Astrocyte of the spinal cord (primary cell): Measurements from ENCODE around the gene SPEG.

ENCODE experiments used
- DNase-seq: peaks from one replicate; pipeline ENCODE4 v3.0.0; 2011; ENCODE audit warnings: low read depth, low spot score
- H3K4me3 ChIP-seq: 2 replicates; pipeline ENCODE4 v1.5.1; 2011; ENCODE audit warnings: low read depth, mild to moderate bottlenecking, low read length, moderate library complexity
- in situ Hi-C: cut with HindIII; loops from 2 replicates; pipeline ENCODE4 v1.10.0; 2017; ENCODE audit warnings: low sequenced_read_pairs
- TF ChIP-seq, protein P1 (sequence below): IDR thresholded peaks from 2 replicates; pipeline ENCODE4 v1.5.1; 2012; ENCODE audit warnings: low read depth, mild to moderate bottlenecking, low read length, inconsistent platforms

Gene SPEG

DNA sequence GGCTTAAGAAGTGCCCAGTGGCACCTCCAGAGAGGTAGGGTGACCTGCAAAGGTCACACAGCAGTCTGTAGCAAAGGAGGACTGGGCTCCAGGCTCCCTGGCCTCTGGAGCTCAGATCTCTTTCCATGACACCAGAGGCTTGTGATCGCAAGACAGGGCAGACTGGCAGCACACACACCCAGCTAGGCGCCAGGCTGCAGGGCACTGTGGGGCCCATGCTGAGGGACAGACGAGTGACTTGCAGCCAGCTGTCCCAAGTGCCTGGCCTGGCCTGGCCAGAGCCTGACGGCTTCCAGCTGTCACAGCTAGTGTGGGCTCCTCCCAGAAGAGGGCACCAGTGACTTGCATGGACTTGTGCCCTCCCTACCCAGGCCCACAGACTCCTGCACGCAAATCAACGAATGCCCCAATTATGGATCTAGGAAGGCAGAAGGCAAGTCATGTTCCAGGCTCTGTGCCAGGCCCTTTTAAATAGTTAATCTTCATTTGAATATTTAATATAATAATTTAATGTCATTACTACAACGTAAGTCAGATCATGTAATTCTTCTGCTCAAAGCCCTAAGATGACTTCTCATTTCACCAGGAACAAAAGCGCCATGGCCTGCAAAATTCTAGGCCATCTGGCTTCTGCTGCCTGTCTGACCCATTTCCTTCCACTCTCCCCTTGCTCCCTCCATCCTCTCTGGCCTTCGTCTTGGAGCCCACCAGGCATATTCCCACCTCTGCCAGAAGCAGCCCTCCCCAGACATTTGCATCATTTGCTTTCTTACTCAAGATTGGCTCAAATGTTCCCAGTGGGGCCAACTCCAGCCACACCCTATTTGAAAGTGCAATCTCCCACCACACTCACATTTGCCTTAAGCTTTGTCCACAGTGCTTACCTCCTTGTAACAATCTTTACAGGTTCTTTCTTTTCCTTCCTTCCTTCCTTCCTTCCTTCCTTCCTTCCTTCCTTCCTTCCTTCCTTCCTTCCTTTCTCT is 3.7 kb upstream of the SPEG start:
- DNase-seq = peak; percentile 32
- in situ Hi-C loops = no loop called here
- TF ChIP-seq, protein P1, sequence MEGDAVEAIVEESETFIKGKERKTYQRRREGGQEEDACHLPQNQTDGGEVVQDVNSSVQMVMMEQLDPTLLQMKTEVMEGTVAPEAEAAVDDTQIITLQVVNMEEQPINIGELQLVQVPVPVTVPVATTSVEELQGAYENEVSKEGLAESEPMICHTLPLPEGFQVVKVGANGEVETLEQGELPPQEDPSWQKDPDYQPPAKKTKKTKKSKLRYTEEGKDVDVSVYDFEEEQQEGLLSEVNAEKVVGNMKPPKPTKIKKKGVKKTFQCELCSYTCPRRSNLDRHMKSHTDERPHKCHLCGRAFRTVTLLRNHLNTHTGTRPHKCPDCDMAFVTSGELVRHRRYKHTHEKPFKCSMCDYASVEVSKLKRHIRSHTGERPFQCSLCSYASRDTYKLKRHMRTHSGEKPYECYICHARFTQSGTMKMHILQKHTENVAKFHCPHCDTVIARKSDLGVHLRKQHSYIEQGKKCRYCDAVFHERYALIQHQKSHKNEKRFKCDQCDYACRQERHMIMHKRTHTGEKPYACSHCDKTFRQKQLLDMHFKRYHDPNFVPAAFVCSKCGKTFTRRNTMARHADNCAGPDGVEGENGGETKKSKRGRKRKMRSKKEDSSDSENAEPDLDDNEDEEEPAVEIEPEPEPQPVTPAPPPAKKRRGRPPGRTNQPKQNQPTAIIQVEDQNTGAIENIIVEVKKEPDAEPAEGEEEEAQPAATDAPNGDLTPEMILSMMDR = peak; percentile 57
- H3K4me3 ChIP-seq = no peak overlapping the region

DNA sequence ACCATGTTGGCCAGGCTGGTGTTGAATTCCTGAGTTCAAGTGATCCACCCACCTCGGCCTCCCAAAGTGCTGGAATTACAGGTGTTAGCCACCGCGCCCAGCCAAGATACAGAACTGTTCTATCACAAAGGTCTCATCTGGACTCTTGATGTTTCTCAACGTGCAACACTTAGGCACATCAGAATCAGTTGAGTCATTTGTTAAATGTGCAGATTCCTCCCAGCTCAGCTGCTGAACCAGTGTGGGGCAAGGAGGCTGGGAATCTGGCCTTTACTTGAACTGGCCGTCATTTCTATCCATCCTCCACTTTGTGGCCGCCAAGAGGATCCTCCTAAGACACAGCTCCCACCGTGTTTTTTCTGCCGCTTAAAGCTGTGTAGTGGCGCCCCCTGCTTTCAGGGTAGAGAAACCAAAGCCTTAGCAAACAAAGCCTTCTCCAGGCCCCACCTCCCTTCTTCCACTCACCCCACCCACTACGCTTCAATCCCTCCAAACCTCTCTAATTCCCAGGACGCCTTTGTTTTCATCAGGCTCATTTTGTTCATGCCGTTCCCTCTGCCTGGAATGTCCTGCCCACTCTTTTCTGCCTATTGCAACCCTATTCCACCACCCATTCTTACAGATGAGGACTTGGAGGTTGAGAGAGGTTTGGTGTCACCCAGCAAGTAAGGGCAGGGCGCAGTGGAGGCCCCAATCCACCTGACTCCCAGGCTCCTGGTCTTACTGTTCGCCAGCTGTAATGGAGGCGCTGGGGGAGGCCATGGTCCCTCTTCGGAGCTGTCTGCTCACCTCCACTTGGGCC is 776 bp upstream of the SPEG start:
- TF ChIP-seq, protein P1 = peak; percentile 55
- in situ Hi-C loops = no loop called here
- DNase-seq = peak; percentile 50
- H3K4me3 ChIP-seq = no peak overlapping the region

DNA sequence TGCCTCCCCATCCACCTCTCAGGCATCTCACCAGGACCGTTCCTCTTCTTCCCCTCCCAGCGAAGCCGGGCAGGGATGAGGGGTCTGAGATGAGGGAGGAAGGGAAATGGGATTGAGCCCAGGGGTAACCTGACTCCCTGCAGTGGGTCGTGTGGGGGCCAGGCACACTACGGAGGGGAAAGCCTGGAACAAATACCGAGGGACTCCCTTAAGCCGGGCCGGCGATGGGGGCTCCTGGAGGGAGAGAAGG is 250 bp upstream of the SPEG start:
- in situ Hi-C loops = no loop called here
- no peak overlapping the region for H3K4me3 ChIP-seq
- DNase-seq = no peak
- TF ChIP-seq, protein P1 = no peak

DNA sequence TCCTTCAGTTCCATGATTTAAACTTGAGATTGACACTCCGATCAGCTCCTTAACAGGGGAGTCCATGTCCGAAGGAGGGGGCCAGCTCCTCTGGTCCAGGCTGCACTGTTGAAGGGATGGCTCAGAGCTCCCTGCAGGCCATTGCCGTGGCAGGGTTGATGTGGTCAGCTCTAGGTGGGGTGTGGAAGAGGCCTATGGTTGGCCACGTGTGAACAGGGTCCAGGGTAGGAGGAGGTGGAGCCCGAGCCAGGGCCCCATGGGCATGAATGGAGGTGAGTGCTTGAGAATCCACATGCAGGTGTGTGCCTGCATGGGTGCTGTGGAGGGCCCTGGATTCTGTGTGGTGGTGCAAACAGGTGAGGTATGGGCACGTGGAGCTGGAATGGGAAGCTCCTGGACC is 1.1 kb downstream of the SPEG start:
- in situ Hi-C loops = no loop called here
- no peak overlapping the region for H3K4me3 ChIP-seq
- TF ChIP-seq, protein P1 = no peak

DNA sequence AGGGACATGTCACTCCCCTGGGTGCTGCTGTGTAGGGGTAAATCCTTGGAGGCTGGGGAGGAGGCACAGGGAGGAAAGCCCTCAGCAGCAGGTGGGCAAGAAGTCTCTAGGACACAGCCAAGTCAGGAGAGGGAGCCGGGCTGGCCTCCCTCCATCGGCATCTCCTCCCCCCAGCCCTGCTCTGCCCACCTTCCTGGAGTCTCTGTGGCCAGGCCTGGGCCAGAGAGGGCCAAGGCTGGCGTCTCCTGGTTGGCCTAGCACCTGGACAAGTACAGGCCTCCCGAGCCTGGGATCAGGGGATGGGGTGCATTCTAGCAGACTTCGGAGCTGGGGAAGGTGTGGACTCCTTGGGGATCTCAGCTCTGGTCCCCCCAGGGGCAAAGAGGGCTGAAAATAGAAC is 1.8 kb downstream of the SPEG start:
- in situ Hi-C loops = no loop called here
- DNase-seq = no peak

More for the DNA sequence above, 1.1 kb downstream of the SPEG start:
- no peak for DNase-seq

DNA sequence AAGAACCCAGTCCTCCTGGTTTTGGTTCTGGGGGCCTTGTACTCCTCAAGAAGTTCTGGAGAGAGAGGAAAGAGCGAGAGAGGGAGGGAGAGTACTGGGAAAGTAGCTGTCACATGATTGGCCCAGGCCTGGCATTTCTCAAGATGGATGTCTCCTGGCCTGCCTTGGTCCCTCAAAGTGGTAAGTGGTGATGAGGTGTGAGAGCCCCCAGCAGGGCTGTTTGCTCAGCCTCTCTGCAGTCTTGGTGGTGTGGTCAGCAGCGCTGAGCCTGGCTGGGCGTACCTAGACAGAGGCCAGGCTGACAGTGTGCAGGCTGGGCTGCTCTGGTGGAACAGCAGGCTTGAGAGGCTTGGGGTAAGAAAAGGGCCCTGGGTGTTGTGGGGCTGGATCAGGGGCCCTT is 2.5 kb downstream of the SPEG start:
- in situ Hi-C loops = no loop called here

More for the DNA sequence above, 1.8 kb downstream of the SPEG start:
- TF ChIP-seq, protein P1 = no peak
- no peak overlapping the region for H3K4me3 ChIP-seq

More for the DNA sequence above, 2.5 kb downstream of the SPEG start:
- H3K4me3 ChIP-seq = no peak overlapping the region
- TF ChIP-seq, protein P1 = no peak
- no peak for DNase-seq
